IMR-90 (cell line): ENCODE data around the gene PYY. TPM values are rescaled to one million over a fixed set of nuclear protein-coding genes. Genes with fewer than 3 reads are reported as not detected.

Experiments
- ATAC-seq: fragments of 200-7000 bp; cut with Tn5 transposase; 2 replicates; pipeline ENCODE4 v1.9.1; 2020; ENCODE audit warnings: low read depth, mild to moderate bottlenecking, moderate library complexity
- BruUV-seq: library from RNA; stranded (reverse); fragments of 400-500 nt; replicated peaks from 2 replicates; lab custom pipeline; 2021; lab: Mats Ljungman, UMichigan
- CTCF ChIA-PET: fragments of 300-600 bp; formaldehyde crosslinking; extraction: SDS; loops from one replicate; lab custom pipeline; 2021; ENCODE audit warnings: antibody characterized with exemption; lab: Yijun Ruan, JAX
- POLR2A ChIA-PET: fragments of 300-600 bp; sonication (Branson Sonifier 250); formaldehyde crosslinking; loops from one replicate; lab custom pipeline; 2022; ENCODE audit warnings: antibody characterized with exemption; ENCODE audit not compliant: unreplicated experiment; lab: Charles Lee
- DNase-seq: peaks from one replicate; pipeline ENCODE4 v3.0.0; 2013
- H2AFZ ChIP-seq: replicated peaks from 2 replicates; pipeline ENCODE3; 2013; ENCODE audit warnings: low read length, mild to moderate bottlenecking; ENCODE audit not compliant: poor library complexity
- H2AK5ac ChIP-seq: 2 replicates; pipeline ENCODE4 v1.6.1; 2013; ENCODE audit warnings: low read depth, low read length, inconsistent platforms
- H2AK9ac ChIP-seq: replicated peaks from 2 replicates; pipeline ENCODE3; 2013; ENCODE audit warnings: mild to moderate bottlenecking, low read depth, low read length, moderate library complexity; ENCODE audit not compliant: poor library complexity
- H2BK120ac ChIP-seq: 2 replicates; pipeline ENCODE4 v1.6.1; 2013; ENCODE audit warnings: low read depth, low read length, inconsistent platforms
- H2BK15ac ChIP-seq: 3 replicates; pipeline ENCODE4 v1.6.1; 2013; ENCODE audit warnings: low read depth, low read length, inconsistent platforms
- H2BK20ac ChIP-seq: 2 replicates; pipeline ENCODE4 v1.6.1; 2013; ENCODE audit warnings: low read depth, mild to moderate bottlenecking, inconsistent platforms, low read length, moderate library complexity
- H2BK5ac ChIP-seq: 2 replicates; pipeline ENCODE4 v1.6.1; 2013; ENCODE audit warnings: mild to moderate bottlenecking, low read depth, low read length, inconsistent platforms; ENCODE audit not compliant: poor library complexity, severe bottlenecking
- H3K14ac ChIP-seq: replicated peaks from 2 replicates; pipeline ENCODE4 v1.6.1; 2013; ENCODE audit warnings: low read depth, low read length, inconsistent platforms
- H3K18ac ChIP-seq: 2 replicates; pipeline ENCODE4 v1.6.1; 2013; ENCODE audit warnings: low read depth, low read length, control low read depth
- H3K23ac ChIP-seq: 2 replicates; pipeline ENCODE4 v1.6.1; 2013; ENCODE audit warnings: low read depth, low read length, inconsistent platforms
- H3K27ac ChIP-seq: 2 replicates; pipeline ENCODE4 v1.5.1; 2013; ENCODE audit warnings: mild to moderate bottlenecking, control low read depth, low read length; ENCODE audit not compliant: insufficient read depth
- H3K27me3 ChIP-seq: 2 replicates; pipeline ENCODE4 v1.6.1; 2013; ENCODE audit warnings: low read length; ENCODE audit not compliant: control insufficient read depth, insufficient read depth
- H3K36me3 ChIP-seq: 2 replicates; pipeline ENCODE4 v1.6.1; 2013; ENCODE audit warnings: low read length, mixed read lengths; ENCODE audit not compliant: control insufficient read depth, insufficient read depth
- H3K4ac ChIP-seq: 2 replicates; pipeline ENCODE4 v1.6.1; 2013; ENCODE audit warnings: low read depth, low read length, inconsistent platforms
- H3K4me1 ChIP-seq: 2 replicates; pipeline ENCODE4 v1.6.1; 2013; ENCODE audit warnings: low read length, mixed read lengths; ENCODE audit not compliant: control insufficient read depth, insufficient read depth
- H3K4me2 ChIP-seq: 2 replicates; pipeline ENCODE4 v1.6.1; 2013; ENCODE audit warnings: low read depth, mild to moderate bottlenecking, control low read depth, low read length, moderate library complexity
- H3K4me3 ChIP-seq: 2 replicates; pipeline ENCODE4 v1.5.1; 2013; ENCODE audit warnings: low read depth, mild to moderate bottlenecking, control low read depth, low read length, moderate library complexity; ENCODE audit not compliant: insufficient read depth
- H3K56ac ChIP-seq: 2 replicates; pipeline ENCODE4 v1.6.1; 2013; ENCODE audit warnings: low read length, inconsistent platforms; ENCODE audit not compliant: insufficient read depth; ENCODE audit errors: extremely low read depth
- H3K79me1 ChIP-seq, 2 experiments: 2 replicates each; pipeline ENCODE4 v1.6.1; 2013; ENCODE audit warnings: low read length in 2 of 2, inconsistent platforms in 1 of 2, low read depth in 1 of 2
- H3K9ac ChIP-seq: 2 replicates; pipeline ENCODE4 v1.6.1; 2013; ENCODE audit warnings: low read depth, low read length, control low read depth
- H3K9me1 ChIP-seq: 2 replicates; pipeline ENCODE4 v1.6.1; 2013; ENCODE audit warnings: low read length, inconsistent platforms; ENCODE audit not compliant: insufficient read depth
- H3K9me3 ChIP-seq: 2 replicates; pipeline ENCODE4 v1.6.1; 2013; ENCODE audit warnings: low read length; ENCODE audit not compliant: control insufficient read depth, insufficient read depth
- H4K20me1 ChIP-seq: 2 replicates; pipeline ENCODE4 v1.6.1; 2013; ENCODE audit warnings: low read length, inconsistent platforms; ENCODE audit not compliant: insufficient read depth
- H4K5ac ChIP-seq: 2 replicates; pipeline ENCODE4 v1.6.1; 2013; ENCODE audit warnings: mild to moderate bottlenecking, low read depth, low read length, control low read depth
- H4K8ac ChIP-seq, 2 experiments: 2 replicates each; pipeline ENCODE4 v1.6.1; 2013; ENCODE audit warnings: low read depth in 2 of 2, low read length in 2 of 2, control low read depth in 1 of 2, inconsistent platforms in 1 of 2
- H4K91ac ChIP-seq: 2 replicates; pipeline ENCODE4 v1.6.1; 2013; ENCODE audit warnings: low read depth, low read length, inconsistent platforms; ENCODE audit not compliant: insufficient read depth
- BHLHE40 ChIP-seq: fragments of 150-350 bp; IDR thresholded peaks from 2 replicates; pipeline ENCODE4 v1.6.1; 2016; ENCODE audit warnings: mild to moderate bottlenecking, low read depth, low read length
- CHD1 ChIP-seq: IDR thresholded peaks from 2 replicates; pipeline ENCODE4 v1.6.1; 2012; ENCODE audit warnings: low read depth, low read length, improper control_type of control experiment
- FOS ChIP-seq: fragments of 150-350 bp; IDR thresholded peaks from 2 replicates; pipeline ENCODE4 v1.6.1; 2016; ENCODE audit warnings: low read depth, low read length
- MAFK ChIP-seq: IDR thresholded peaks from 2 replicates; pipeline ENCODE4 v1.6.1; 2012; ENCODE audit warnings: low read depth, low read length, improper control_type of control experiment
- MAZ ChIP-seq: IDR thresholded peaks from 2 replicates; pipeline ENCODE4 v1.6.1; 2012; ENCODE audit warnings: low read depth, mild to moderate bottlenecking, low read length, improper control_type of control experiment, moderate library complexity, borderline replicate concordance
- MXI1 ChIP-seq: IDR thresholded peaks from 2 replicates; pipeline ENCODE4 v1.6.1; 2012; ENCODE audit warnings: low read depth, mild to moderate bottlenecking, low read length, moderate library complexity, borderline replicate concordance
- NFE2L2 ChIP-seq: fragments of 150-350 bp; IDR thresholded peaks from 2 replicates; pipeline ENCODE4 v1.6.1; 2016; ENCODE audit warnings: low read depth, mild to moderate bottlenecking, low read length
- POLR2A ChIP-seq: IDR thresholded peaks from 2 replicates; pipeline ENCODE4 v1.6.1; 2012; ENCODE audit warnings: mild to moderate bottlenecking, low read depth, low read length
- RCOR1 ChIP-seq: IDR thresholded peaks from 2 replicates; pipeline ENCODE4 v1.6.1; 2012; ENCODE audit warnings: mild to moderate bottlenecking, low read length, improper control_type of control experiment; ENCODE audit not compliant: insufficient replicate concordance
- RFX5 ChIP-seq: IDR thresholded peaks from 2 replicates; pipeline ENCODE4 v1.8.0; 2012; ENCODE audit warnings: low read depth, mild to moderate bottlenecking, low read length, moderate library complexity
- USF2 ChIP-seq: fragments of 150-350 bp; IDR thresholded peaks from 2 replicates; pipeline ENCODE4 v1.6.1; 2017; ENCODE audit warnings: mild to moderate bottlenecking, antibody characterized with exemption, low read length, low read depth
- WGBS, 2 experiments: methylation state at CpG; one replicate each; pipeline versions ENCODE4 v1.1.5 to v1.1.7; 2013; ENCODE audit warnings: missing lambda C conversion rate in 2 of 2; ENCODE audit not compliant: insufficient read length in 1 of 2; ENCODE audit errors: extremely low coverage in 2 of 2; 5-methylcytosine and 5-hydroxymethylcytosine counted together
- dilution Hi-C: fragments of 300-500 bp; cut with HindIII; formaldehyde crosslinking; loops from one replicate; pipeline ENCODE4 v1.14.3; 2018; ENCODE audit warnings: low sequenced_read_pairs; ENCODE audit not compliant: unreplicated experiment
- in situ Hi-C: fragments of 300-500 bp; cut with MboI; formaldehyde crosslinking; loops from 3 replicates; pipeline ENCODE4 v1.14.3; 2019; ENCODE audit warnings: low sequenced_read_pairs, inconsistent platforms, mixed read lengths
- intact Hi-C: fragments of 100-400 bp; cut with micrococcal nuclease; formaldehyde crosslinking; loops from 2 replicates; pipeline ENCODE4 v1.10.0; 2022
- polyA plus RNA-seq, 3 experiments: library from polyadenylated mRNA; depleted of rRNA; stranded (reverse); fragments of >200 nt; gene quantifications; 2 replicates each; pipeline ENCODE4 v1.2.3, GENCODE V29; 2012; ENCODE audit warnings: low replicate concordance in 1 of 3
- total RNA-seq: library from RNA; depleted of rRNA; stranded (reverse); fragments of >200 nt; gene quantifications from 2 replicates; pipeline ENCODE4 v1.2.3, GENCODE V29; 2012
- TF ChIP-seq, protein P1 (sequence below): conservative IDR thresholded peaks from 2 replicates; pipeline ENCODE4 v1.5.1; 2012; ENCODE audit warnings: mild to moderate bottlenecking, low read depth, low read length, improper control_type of control experiment
- TF ChIP-seq, protein P2 (sequence below): fragments of 150-350 bp; IDR thresholded peaks from 2 replicates; pipeline ENCODE4 v1.6.1; 2016; ENCODE audit warnings: low read depth, mild to moderate bottlenecking, low read length, moderate library complexity, borderline replicate concordance

Gene PYY
- total and polyA plus RNA-seq, 2 of the 4 experiments (the other 2 are of a cell fraction) = not detected

- TF ChIP-seq RFX5 (no peak), MAZ (no peak), MAFK (no peak)
Measured at GRCh38 chr17:44002141-44002848, 48.6 kb upstream of the PYY start (continued).

- Histone ChIP-seq H3K23ac (no peak overlapping the region), H3K36me3 (no peaks in the 10 kb centered on the region), H2BK120ac (peak overlapping the region; percentile 85; the same call in 1 of the 2 replicates), H4K8ac (peak overlapping the region; percentile 21 to 86; a peak in 3 of 4 replicates), H4K91ac (no peak overlapping the region; the same call in 1 of the 2 replicates), H2AK5ac (no peak overlapping the region), H3K56ac (no peak overlapping the region), H3K18ac (no peak overlapping the region), H3K9ac (no peak overlapping the region), H3K4me1 (peaks cover 8% of the 10 kb centered on the region), H2AK9ac (peak overlapping the region; percentile 18), H3K4me2 (no peak overlapping the region), H3K4ac (peak overlapping the region; percentile 90), H3K9me3 (no peaks in the 10 kb centered on the region), H3K79me1 (no peaks in the 10 kb centered on the region), H4K20me1 (no peaks in the 10 kb centered on the region), H3K14ac (no peak overlapping the region), H3K4me3 (no peak overlapping the region), H2BK20ac (no peak overlapping the region; the same call in 1 of the 2 replicates), H3K27ac (no peak overlapping the region; the same call in 1 of the 2 replicates), H3K27me3 (peaks cover 3% of the 10 kb centered on the region; the same call in 1 of the 2 replicates), H3K9me1 (peaks cover 6% of the 10 kb centered on the region), H4K5ac (no peak overlapping the region), H2BK15ac (no peak overlapping the region), H2AFZ (peak overlapping the region; percentile 21), H2BK5ac (no peak overlapping the region)
- no peak for ATAC-seq
- intact Hi-C loops = no loop called here
- no TSS peak for BruUV-seq
- WGBS, 2 experiments = no CpG with 5 or more reads among the region's 2 CpGs
- dilution Hi-C loops = no loop called here
- in situ Hi-C loops = loop anchor here (5.0 kb wide), 1 partner anchor 59 kb away; the partner anchor contains the start of gene PPY
- CTCF ChIA-PET = no interaction called here
- DNase-seq = no peak
- POLR2A ChIA-PET = no interaction called here
- TF ChIP-seq, protein P1, sequence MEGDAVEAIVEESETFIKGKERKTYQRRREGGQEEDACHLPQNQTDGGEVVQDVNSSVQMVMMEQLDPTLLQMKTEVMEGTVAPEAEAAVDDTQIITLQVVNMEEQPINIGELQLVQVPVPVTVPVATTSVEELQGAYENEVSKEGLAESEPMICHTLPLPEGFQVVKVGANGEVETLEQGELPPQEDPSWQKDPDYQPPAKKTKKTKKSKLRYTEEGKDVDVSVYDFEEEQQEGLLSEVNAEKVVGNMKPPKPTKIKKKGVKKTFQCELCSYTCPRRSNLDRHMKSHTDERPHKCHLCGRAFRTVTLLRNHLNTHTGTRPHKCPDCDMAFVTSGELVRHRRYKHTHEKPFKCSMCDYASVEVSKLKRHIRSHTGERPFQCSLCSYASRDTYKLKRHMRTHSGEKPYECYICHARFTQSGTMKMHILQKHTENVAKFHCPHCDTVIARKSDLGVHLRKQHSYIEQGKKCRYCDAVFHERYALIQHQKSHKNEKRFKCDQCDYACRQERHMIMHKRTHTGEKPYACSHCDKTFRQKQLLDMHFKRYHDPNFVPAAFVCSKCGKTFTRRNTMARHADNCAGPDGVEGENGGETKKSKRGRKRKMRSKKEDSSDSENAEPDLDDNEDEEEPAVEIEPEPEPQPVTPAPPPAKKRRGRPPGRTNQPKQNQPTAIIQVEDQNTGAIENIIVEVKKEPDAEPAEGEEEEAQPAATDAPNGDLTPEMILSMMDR = no peak
- TF ChIP-seq, protein P2, sequence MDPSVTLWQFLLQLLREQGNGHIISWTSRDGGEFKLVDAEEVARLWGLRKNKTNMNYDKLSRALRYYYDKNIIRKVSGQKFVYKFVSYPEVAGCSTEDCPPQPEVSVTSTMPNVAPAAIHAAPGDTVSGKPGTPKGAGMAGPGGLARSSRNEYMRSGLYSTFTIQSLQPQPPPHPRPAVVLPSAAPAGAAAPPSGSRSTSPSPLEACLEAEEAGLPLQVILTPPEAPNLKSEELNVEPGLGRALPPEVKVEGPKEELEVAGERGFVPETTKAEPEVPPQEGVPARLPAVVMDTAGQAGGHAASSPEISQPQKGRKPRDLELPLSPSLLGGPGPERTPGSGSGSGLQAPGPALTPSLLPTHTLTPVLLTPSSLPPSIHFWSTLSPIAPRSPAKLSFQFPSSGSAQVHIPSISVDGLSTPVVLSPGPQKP = no peak
- TF ChIP-seq USF2 (no peak), NFE2L2 (no peak), CHD1 (no peak), FOS (no peak), BHLHE40 (no peak), MXI1 (no peak), POLR2A (no peak), MAFK (no peak), RCOR1 (no peak)
Measured at GRCh38 chr17:44001461-44001920, 47.8 kb upstream of the PYY start.
